SK-N-SH treated with all-trans-retinoic acid at 6 μM for 48 hours (cell line): Measurements from ENCODE around the gene STAT5A.
"Not testable (repeated sequence)": the region's sequence is repeated elsewhere in the genome, so short reads cannot be mapped to it uniquely, and the experiment has no call there.

Experiments used
- ATAC-seq: fragments of 200-7000 bp; cut with Tn5 transposase; 3 replicates; pipeline ENCODE4 v1.9.1; 2020; ENCODE audit warnings: mild to moderate bottlenecking, moderate library complexity
- ARNTL ChIP-seq: fragments of 450-650 bp; formaldehyde crosslinking; IDR thresholded peaks from 2 replicates; pipeline ENCODE4 v1.5.0; 2020; ENCODE audit warnings: low read depth, mild to moderate bottlenecking, moderate library complexity, borderline replicate concordance
- BACH2 ChIP-seq: fragments of 250-450 bp; sonication (Bioruptor Pico); IDR thresholded peaks from 2 replicates; pipeline ENCODE4 v1.9.0; 2021; ENCODE audit warnings: mild to moderate bottlenecking, borderline replicate concordance
- CSDC2 ChIP-seq: fragments of 250-450 bp; sonication (Bioruptor Pico); IDR thresholded peaks from 2 replicates; pipeline ENCODE4 v1.5.0; 2020; ENCODE audit warnings: mild to moderate bottlenecking, moderate library complexity
- ESRRG ChIP-seq: fragments of 250-450 bp; sonication (Bioruptor Pico); IDR thresholded peaks from 2 replicates; pipeline ENCODE4 v1.6.1; 2021; ENCODE audit warnings: mild to moderate bottlenecking
- GLIS3 ChIP-seq: fragments of 250-450 bp; sonication (Bioruptor Pico); IDR thresholded peaks from 2 replicates; pipeline ENCODE4 v1.5.0; 2020; ENCODE audit warnings: mild to moderate bottlenecking, moderate library complexity
- ISL1 ChIP-seq: fragments of 250-450 bp; sonication (Bioruptor Pico); IDR thresholded peaks from 2 replicates; pipeline ENCODE4 v2.1.2; 2022; ENCODE audit warnings: mild to moderate bottlenecking, moderate library complexity
- OSR1 ChIP-seq: fragments of 250-450 bp; sonication (Bioruptor Pico); IDR thresholded peaks from 2 replicates; pipeline ENCODE4 v1.8.0; 2022; ENCODE audit warnings: moderate library complexity, mild to moderate bottlenecking, inconsistent platforms
- PPARA ChIP-seq: fragments of 250-450 bp; sonication (Bioruptor Pico); IDR thresholded peaks from 2 replicates; pipeline ENCODE4 v1.5.0; 2020; ENCODE audit warnings: mild to moderate bottlenecking, borderline replicate concordance
- RARB ChIP-seq: fragments of 250-450 bp; sonication (Bioruptor Pico); IDR thresholded peaks from 2 replicates; pipeline ENCODE4 v1.8.0; 2021; ENCODE audit warnings: mild to moderate bottlenecking, moderate library complexity
- SNAI2 ChIP-seq: fragments of 250-450 bp; sonication (Bioruptor Pico); IDR thresholded peaks from 2 replicates; pipeline ENCODE4 v1.5.0; 2020; ENCODE audit warnings: mild to moderate bottlenecking, moderate library complexity
- TCF4 ChIP-seq: fragments of 250-450 bp; sonication (Bioruptor Pico); IDR thresholded peaks from 2 replicates; pipeline ENCODE4 v1.8.0; 2021; ENCODE audit warnings: mild to moderate bottlenecking, moderate library complexity, borderline replicate concordance
- TOX ChIP-seq: fragments of 250-450 bp; sonication (Bioruptor Pico); IDR thresholded peaks from 2 replicates; pipeline ENCODE4 v1.8.0; 2021; ENCODE audit warnings: mild to moderate bottlenecking, moderate library complexity, borderline replicate concordance
- ZC3H10 ChIP-seq: fragments of 250-450 bp; sonication (Bioruptor Pico); IDR thresholded peaks from 2 replicates; pipeline ENCODE4 v1.5.1; 2021; ENCODE audit warnings: mild to moderate bottlenecking, moderate library complexity
- ZFP3 ChIP-seq: fragments of 250-450 bp; sonication (Bioruptor Pico); IDR thresholded peaks from 2 replicates; pipeline ENCODE4 v1.5.0; 2020; ENCODE audit warnings: mild to moderate bottlenecking, moderate library complexity
- ZFP30 ChIP-seq: fragments of 450-650 bp; formaldehyde crosslinking; IDR thresholded peaks from 2 replicates; pipeline ENCODE4 v1.5.0; 2022; ENCODE audit warnings: mild to moderate bottlenecking, moderate library complexity
- ZNF565 ChIP-seq: fragments of 450-650 bp; formaldehyde crosslinking; conservative IDR thresholded peaks from 2 replicates; pipeline ENCODE4 v1.5.0; 2020; ENCODE audit warnings: low read depth, mild to moderate bottlenecking, moderate library complexity
- ZNF70 ChIP-seq: fragments of 450-650 bp; formaldehyde crosslinking; IDR thresholded peaks from 2 replicates; pipeline ENCODE4 v1.5.0; 2020; ENCODE audit warnings: mild to moderate bottlenecking, moderate library complexity
- ZNF8 ChIP-seq: fragments of 450-650 bp; formaldehyde crosslinking; IDR thresholded peaks from 2 replicates; pipeline ENCODE4 v1.5.0; 2020; ENCODE audit warnings: mild to moderate bottlenecking, moderate library complexity
- TF ChIP-seq, protein P1 (sequence below): fragments of 250-450 bp; sonication (Bioruptor Pico); IDR thresholded peaks from 2 replicates; pipeline ENCODE4 v1.5.1; 2021; ENCODE audit warnings: mild to moderate bottlenecking, moderate library complexity
- TF ChIP-seq, protein P2 (sequence below): fragments of 250-450 bp; sonication (Bioruptor Pico); IDR thresholded peaks from 2 replicates; pipeline ENCODE4 v1.8.0; 2020; ENCODE audit warnings: mild to moderate bottlenecking, moderate library complexity, borderline replicate concordance
- TF ChIP-seq, protein P3 (sequence below): fragments of 250-450 bp; sonication (Bioruptor Pico); IDR thresholded peaks from 2 replicates; pipeline ENCODE4 v1.5.0; 2020; ENCODE audit warnings: mild to moderate bottlenecking, moderate library complexity
- TF ChIP-seq, protein P4 (sequence below): fragments of 250-450 bp; sonication (Bioruptor Pico); IDR thresholded peaks from 2 replicates; pipeline ENCODE4 v1.8.0; 2021; ENCODE audit warnings: low read depth, mild to moderate bottlenecking, moderate library complexity, borderline replicate concordance
- TF ChIP-seq, protein P5 (sequence below): fragments of 250-450 bp; sonication (Bioruptor Pico); IDR thresholded peaks from 2 replicates; pipeline ENCODE4 v1.5.1; 2020; ENCODE audit warnings: low read depth, mild to moderate bottlenecking, moderate library complexity

Gene STAT5A

DNA sequence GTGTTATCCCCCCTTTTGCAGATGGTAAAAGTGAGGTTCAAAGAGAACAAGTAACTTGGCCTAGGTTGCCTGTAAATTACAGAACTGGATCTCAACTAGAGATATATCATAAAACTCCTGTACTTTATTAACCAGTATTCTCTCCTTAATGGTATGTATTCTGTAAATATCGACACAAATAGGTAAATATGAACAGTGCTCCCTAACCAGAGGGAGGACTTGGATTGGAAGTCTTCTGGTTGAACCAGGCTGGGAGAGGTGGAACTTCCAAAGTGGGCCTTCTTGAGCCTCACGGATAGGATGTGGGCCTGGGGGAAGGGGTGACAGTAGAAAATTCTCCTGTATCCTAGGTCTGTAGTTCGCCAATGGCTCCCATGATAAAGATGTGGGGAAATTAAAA lies 7.7 kb downstream of the STAT5A start:
- TF ChIP-seq ZNF565 (CRISPR knock-in tag) = no peak
- TF ChIP-seq, protein P1, sequence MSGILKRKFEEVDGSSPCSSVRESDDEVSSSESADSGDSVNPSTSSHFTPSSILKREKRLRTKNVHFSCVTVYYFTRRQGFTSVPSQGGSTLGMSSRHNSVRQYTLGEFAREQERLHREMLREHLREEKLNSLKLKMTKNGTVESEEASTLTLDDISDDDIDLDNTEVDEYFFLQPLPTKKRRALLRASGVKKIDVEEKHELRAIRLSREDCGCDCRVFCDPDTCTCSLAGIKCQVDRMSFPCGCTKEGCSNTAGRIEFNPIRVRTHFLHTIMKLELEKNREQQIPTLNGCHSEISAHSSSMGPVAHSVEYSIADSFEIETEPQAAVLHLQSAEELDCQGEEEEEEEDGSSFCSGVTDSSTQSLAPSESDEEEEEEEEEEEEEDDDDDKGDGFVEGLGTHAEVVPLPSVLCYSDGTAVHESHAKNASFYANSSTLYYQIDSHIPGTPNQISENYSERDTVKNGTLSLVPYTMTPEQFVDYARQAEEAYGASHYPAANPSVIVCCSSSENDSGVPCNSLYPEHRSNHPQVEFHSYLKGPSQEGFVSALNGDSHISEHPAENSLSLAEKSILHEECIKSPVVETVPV (CRISPR knock-in tag) = no peak
- TF ChIP-seq CSDC2 = no peak
- no peak for TF ChIP-seq ISL1 (CRISPR knock-in tag)
- no peak for TF ChIP-seq RARB (CRISPR knock-in tag)
- TF ChIP-seq, protein P2, sequence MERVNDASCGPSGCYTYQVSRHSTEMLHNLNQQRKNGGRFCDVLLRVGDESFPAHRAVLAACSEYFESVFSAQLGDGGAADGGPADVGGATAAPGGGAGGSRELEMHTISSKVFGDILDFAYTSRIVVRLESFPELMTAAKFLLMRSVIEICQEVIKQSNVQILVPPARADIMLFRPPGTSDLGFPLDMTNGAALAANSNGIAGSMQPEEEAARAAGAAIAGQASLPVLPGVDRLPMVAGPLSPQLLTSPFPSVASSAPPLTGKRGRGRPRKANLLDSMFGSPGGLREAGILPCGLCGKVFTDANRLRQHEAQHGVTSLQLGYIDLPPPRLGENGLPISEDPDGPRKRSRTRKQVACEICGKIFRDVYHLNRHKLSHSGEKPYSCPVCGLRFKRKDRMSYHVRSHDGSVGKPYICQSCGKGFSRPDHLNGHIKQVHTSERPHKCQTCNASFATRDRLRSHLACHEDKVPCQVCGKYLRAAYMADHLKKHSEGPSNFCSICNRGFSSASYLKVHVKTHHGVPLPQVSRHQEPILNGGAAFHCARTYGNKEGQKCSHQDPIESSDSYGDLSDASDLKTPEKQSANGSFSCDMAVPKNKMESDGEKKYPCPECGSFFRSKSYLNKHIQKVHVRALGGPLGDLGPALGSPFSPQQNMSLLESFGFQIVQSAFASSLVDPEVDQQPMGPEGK (CRISPR knock-in tag) = no peak
- TF ChIP-seq ZC3H10 (CRISPR knock-in tag) = no peak
- no peak for TF ChIP-seq SNAI2 (CRISPR knock-in tag)
- no peak for TF ChIP-seq GLIS3 (CRISPR knock-in tag)
- TF ChIP-seq, protein P3, sequence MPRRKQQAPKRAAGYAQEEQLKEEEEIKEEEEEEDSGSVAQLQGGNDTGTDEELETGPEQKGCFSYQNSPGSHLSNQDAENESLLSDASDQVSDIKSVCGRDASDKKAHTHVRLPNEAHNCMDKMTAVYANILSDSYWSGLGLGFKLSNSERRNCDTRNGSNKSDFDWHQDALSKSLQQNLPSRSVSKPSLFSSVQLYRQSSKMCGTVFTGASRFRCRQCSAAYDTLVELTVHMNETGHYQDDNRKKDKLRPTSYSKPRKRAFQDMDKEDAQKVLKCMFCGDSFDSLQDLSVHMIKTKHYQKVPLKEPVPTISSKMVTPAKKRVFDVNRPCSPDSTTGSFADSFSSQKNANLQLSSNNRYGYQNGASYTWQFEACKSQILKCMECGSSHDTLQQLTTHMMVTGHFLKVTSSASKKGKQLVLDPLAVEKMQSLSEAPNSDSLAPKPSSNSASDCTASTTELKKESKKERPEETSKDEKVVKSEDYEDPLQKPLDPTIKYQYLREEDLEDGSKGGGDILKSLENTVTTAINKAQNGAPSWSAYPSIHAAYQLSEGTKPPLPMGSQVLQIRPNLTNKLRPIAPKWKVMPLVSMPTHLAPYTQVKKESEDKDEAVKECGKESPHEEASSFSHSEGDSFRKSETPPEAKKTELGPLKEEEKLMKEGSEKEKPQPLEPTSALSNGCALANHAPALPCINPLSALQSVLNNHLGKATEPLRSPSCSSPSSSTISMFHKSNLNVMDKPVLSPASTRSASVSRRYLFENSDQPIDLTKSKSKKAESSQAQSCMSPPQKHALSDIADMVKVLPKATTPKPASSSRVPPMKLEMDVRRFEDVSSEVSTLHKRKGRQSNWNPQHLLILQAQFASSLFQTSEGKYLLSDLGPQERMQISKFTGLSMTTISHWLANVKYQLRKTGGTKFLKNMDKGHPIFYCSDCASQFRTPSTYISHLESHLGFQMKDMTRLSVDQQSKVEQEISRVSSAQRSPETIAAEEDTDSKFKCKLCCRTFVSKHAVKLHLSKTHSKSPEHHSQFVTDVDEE (CRISPR knock-in tag) = no peak
- TF ChIP-seq TCF4 (CRISPR knock-in tag) = no peak
- no peak for TF ChIP-seq ARNTL (CRISPR knock-in tag)
- TF ChIP-seq OSR1 (CRISPR knock-in tag) = no peak
- ATAC-seq = no peak

DNA sequence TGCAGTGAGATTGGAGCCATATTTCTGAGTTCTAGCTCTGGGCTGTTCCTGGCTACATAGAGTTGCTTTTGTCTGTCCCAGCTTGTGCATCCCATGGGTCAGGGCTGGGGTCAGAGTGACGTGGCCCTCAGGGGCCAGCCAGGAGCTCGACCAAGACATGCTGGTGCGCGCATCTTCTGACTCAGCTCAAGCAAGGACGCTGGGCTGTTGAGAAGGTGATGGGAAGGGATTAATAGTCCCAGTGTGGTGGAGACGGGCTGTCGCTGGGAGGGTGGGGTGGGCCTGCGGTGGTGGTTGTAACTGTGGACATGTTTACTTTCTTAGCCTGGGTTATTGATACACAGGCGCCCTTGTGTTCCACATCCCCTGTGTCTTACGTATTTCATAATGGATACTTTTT lies 9.5 kb downstream of the STAT5A start:
- ATAC-seq = not testable (repeated sequence)

DNA sequence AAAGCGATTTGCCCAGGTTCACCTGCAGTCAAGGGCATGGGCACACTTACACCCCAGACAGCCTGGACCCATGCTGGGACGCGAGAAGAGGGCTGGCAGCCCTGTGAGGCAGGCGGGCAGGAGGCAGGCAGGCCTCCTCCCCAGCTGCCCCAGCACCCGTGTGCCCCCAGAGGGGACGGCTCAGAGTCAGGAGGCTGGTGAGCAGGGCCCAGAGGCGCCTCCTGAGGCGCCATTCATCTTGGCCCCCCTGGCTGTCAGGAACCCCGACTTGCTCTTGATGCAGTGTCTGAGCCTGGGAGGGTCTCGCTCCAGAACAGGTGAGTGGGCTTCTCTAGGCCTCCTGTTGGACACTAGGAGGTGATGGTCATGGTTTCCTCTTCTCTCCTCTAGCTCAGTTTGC lies 11.1 kb downstream of the STAT5A start:
- not testable (repeated sequence) for ATAC-seq

DNA sequence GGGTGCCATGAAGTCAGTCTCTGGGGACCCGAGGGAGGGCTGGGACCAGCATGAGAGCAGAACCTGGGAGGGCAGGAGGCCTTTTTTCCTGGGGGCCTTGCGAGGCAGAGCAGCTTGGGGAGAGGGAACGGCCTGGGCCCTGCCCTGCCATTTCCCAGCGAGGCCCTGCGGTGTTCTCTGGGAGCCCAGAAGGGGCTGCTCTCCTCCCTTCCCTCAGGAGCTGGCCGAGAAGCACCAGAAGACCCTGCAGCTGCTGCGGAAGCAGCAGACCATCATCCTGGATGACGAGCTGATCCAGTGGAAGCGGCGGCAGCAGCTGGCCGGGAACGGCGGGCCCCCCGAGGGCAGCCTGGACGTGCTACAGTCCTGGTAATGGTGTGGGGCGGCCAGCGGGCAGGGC lies 11.6 kb downstream of the STAT5A start:
- ATAC-seq = not testable (repeated sequence)

DNA sequence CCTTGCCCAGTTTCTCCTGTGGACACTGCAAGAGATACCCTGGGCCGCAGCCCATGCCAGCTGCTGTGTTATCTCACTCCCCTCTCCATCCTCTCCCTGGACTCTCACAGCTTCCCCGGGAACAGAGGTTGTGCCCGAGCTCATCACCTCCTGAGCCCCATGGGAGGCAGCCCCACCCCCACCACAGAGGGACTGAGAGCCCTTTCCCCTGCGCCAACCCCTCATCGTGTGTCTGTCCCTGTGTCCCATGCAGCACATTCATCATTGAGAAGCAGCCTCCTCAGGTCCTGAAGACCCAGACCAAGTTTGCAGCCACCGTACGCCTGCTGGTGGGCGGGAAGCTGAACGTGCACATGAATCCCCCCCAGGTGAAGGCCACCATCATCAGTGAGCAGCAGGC lies 12.7 kb downstream of the STAT5A start:
- ATAC-seq = no peak
- TF ChIP-seq ESRRG (CRISPR knock-in tag) (no peak), GLIS3 (CRISPR knock-in tag) (no peak), ZFP3 (CRISPR knock-in tag) (no peak), ZC3H10 (CRISPR knock-in tag) (no peak), RARB (CRISPR knock-in tag) (no peak), CSDC2 (no peak), ZNF565 (CRISPR knock-in tag) (no peak), ZNF8 (CRISPR knock-in tag) (no peak), TOX (CRISPR knock-in tag) (no peak), PPARA (no peak), ZNF70 (CRISPR knock-in tag) (no peak), BACH2 (CRISPR knock-in tag) (no peak), ZFP30 (CRISPR knock-in tag) (no peak)
- TF ChIP-seq, protein P4, sequence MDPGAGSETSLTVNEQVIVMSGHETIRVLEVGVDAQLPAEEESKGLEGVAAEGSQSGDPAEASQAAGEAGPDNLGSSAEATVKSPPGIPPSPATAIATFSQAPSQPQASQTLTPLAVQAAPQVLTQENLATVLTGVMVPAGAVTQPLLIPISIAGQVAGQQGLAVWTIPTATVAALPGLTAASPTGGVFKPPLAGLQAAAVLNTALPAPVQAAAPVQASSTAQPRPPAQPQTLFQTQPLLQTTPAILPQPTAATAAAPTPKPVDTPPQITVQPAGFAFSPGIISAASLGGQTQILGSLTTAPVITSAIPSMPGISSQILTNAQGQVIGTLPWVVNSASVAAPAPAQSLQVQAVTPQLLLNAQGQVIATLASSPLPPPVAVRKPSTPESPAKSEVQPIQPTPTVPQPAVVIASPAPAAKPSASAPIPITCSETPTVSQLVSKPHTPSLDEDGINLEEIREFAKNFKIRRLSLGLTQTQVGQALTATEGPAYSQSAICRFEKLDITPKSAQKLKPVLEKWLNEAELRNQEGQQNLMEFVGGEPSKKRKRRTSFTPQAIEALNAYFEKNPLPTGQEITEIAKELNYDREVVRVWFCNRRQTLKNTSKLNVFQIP (CRISPR knock-in tag) = no peak
- TF ChIP-seq, protein P1 (CRISPR knock-in tag) = no peak
- TF ChIP-seq, protein P2 (CRISPR knock-in tag) = no peak
- TF ChIP-seq, protein P5, sequence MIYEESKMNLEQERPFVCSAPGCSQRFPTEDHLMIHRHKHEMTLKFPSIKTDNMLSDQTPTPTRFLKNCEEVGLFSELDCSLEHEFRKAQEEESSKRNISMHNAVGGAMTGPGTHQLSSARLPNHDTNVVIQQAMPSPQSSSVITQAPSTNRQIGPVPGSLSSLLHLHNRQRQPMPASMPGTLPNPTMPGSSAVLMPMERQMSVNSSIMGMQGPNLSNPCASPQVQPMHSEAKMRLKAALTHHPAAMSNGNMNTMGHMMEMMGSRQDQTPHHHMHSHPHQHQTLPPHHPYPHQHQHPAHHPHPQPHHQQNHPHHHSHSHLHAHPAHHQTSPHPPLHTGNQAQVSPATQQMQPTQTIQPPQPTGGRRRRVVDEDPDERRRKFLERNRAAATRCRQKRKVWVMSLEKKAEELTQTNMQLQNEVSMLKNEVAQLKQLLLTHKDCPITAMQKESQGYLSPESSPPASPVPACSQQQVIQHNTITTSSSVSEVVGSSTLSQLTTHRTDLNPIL (CRISPR knock-in tag) = no peak
